ENCODE measurements around the gene CRACR2A. TPM values are rescaled to one million over a fixed set of nuclear protein-coding genes. Genes with fewer than 3 reads are reported as not detected.

Gene CRACR2A
- total RNA-seq, 4 donors from 2014 or later, result 34.5 to 165 (median 85.8) TPM

DNA sequence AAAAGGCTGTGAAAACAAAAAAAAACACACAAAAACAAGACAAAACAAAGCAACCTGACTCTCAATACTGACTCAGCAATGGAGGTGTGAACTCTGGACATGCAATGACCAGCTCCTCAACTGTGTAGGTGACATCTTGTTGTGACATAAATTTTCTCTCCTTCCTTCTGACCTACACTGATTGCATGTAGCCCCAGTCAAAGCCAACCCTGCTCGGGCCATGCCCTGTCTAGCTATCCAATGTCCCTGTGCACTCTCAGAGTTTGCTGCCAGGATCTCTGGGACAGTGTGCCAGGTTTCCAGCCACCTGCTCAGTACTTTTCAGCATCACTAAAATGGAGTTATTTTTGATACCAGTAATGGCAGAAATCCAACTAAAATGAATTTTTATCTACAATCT is 18.9 kb upstream of the CRACR2A start:
- DNase-seq, result no peak
- no peaks in the 10 kb centered on the region for H3K27me3 ChIP-seq
- TF ChIP-seq EP300 (IDR thresholded peaks at IDR 0.05; ENCODE audit: low read depth) (no peak), POLR2A (IDR thresholded peaks at IDR 0.05) (no peak), POLR2AphosphoS5 (IDR thresholded peaks at IDR 0.05) (no peak), CTCF (IDR thresholded peaks at IDR 0.05) (no peak)
- no peaks in the 10 kb centered on the region for H3K36me3 ChIP-seq
- no peaks in the 10 kb centered on the region for H3K9me3 ChIP-seq
- intact Hi-C loops (cut with DNase I; ENCODE audit: low total_unique reads) (loop anchor here (10.0 kb wide), 1 partner anchor 467 kb away; no protein-coding TSS in a partner anchor), in situ Hi-C loops (cut with MboI; ENCODE audit: low pct_ligation_motif_present in 1 of 4, low pct_unique_long_range_greater_than_20kb in 1 of 4, low sequenced_read_pairs in 3 of 4) (loop anchor here in 1 of 4 donors (10.0 kb wide), 1 partner anchor 107 kb away; no protein-coding TSS in a partner anchor)
- H3K4me1 ChIP-seq, result no peaks in the 10 kb centered on the region
- H3K27ac ChIP-seq, result no peak overlapping the region
- 73% methylated on average over 1 of the region's 1 CpG; no CpG with 5 or more reads in 1 of the 2 donors for WGBS, 2 donors (ENCODE audit: low coverage in 1 of 2)
- no peak overlapping the region for H3K4me3 ChIP-seq

- WGBS, 2 donors (ENCODE audit: low coverage in 1 of 2), result 94 to 100% methylated on average over 1 of the region's 1 CpG
- Histone ChIP-seq H3K27me3 (no peaks in the 10 kb centered on the region), H3K4me3 (no peak overlapping the region), H3K36me3 (no peaks in the 10 kb centered on the region), H3K9me3 (no peaks in the 10 kb centered on the region), H3K4me1 (no peaks in the 10 kb centered on the region), H3K27ac (no peak overlapping the region)
- in situ Hi-C loops (cut with MboI; ENCODE audit: low pct_ligation_motif_present in 1 of 4, low pct_unique_long_range_greater_than_20kb in 1 of 4, low sequenced_read_pairs in 3 of 4), result loop anchor here in 1 of 4 donors (10.0 kb wide), 1 partner anchor 106 kb away; no protein-coding TSS in a partner anchor
- DNase-seq, result no peak
- intact Hi-C loops (cut with DNase I; ENCODE audit: low total_unique reads), result loop anchor here (10.0 kb wide), 1 partner anchor 466 kb away; no protein-coding TSS in a partner anchor
- TF ChIP-seq CTCF (IDR thresholded peaks at IDR 0.05) (no peak), POLR2AphosphoS5 (IDR thresholded peaks at IDR 0.05) (no peak), EP300 (IDR thresholded peaks at IDR 0.05; ENCODE audit: low read depth) (no peak), POLR2A (IDR thresholded peaks at IDR 0.05) (no peak)
These were observed 18.0 kb upstream of the CRACR2A start for GRCh38 chr12:3770891-3771290.

GRCh38 chr12:3768911-3769447 is 16.1 kb upstream of the CRACR2A start:
- Histone ChIP-seq H3K27me3 (no peaks in the 10 kb centered on the region), H3K4me3 (no peak overlapping the region), H3K27ac (no peak overlapping the region), H3K9me3 (no peaks in the 10 kb centered on the region), H3K36me3 (no peaks in the 10 kb centered on the region), H3K4me1 (no peaks in the 10 kb centered on the region)
- TF ChIP-seq POLR2AphosphoS5 (IDR thresholded peaks at IDR 0.05) (no peak), EP300 (IDR thresholded peaks at IDR 0.05; ENCODE audit: low read depth) (no peak), POLR2A (IDR thresholded peaks at IDR 0.05) (no peak), CTCF (IDR thresholded peaks at IDR 0.05) (no peak)
- in situ Hi-C loops (cut with MboI; ENCODE audit: low pct_ligation_motif_present in 1 of 4, low pct_unique_long_range_greater_than_20kb in 1 of 4, low sequenced_read_pairs in 3 of 4) (loop anchor here in 1 of 4 donors (10.0 kb wide), 1 partner anchor 114 kb away; no protein-coding TSS in a partner anchor), intact Hi-C loops (cut with DNase I; ENCODE audit: low total_unique reads) (no loop called here)
- DNase-seq, result no peak
- WGBS, 2 donors (ENCODE audit: low coverage in 1 of 2), result 94 to 95% methylated on average over 3 of the region's 3 CpGs

DNA sequence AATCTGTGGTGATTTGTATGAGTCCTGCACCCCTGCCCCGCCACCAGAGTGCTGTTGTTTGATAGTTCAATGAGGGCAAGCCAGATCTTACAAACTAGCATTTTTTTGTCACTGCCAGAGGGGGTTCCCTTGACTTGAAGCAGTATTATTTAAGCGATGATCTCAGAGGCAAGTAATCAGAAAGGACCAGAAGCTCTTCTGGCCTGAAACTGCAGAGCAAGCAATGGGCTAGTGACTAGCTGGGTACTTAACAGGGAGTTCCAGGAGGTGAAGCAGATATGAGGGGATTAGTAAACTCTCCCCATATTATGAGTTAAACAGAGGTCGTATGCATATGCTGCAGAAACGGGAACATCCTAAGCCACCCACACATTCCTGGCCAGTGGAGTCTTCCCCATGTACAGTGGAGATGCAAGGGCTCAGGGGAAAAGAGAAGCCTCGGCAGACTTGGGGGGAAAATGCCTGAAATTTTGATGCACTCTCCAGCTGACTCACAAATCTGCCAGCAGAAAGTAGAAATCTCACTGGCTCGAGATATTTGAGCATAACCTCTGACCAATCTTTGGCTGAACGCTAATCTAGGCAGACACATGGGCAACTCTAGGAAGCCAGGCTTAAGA is 8.3 kb upstream of the CRACR2A start:
- Histone ChIP-seq H3K4me3 (no peak overlapping the region), H3K27me3 (no peaks in the 10 kb centered on the region), H3K27ac (no peak overlapping the region), H3K36me3 (no peaks in the 10 kb centered on the region), H3K9me3 (no peaks in the 10 kb centered on the region), H3K4me1 (peaks cover 0 to 14% (median 2%) of the 10 kb centered on the region in 4 donors)
- in situ Hi-C loops (cut with MboI; ENCODE audit: low pct_ligation_motif_present in 1 of 4, low pct_unique_long_range_greater_than_20kb in 1 of 4, low sequenced_read_pairs in 3 of 4) (loop anchor here in 1 of 4 donors (10.0 kb wide), 1 partner anchor 106 kb away; no protein-coding TSS in a partner anchor), intact Hi-C loops (cut with DNase I; ENCODE audit: low total_unique reads) (no loop called here)
- 67 to 90% methylated on average over 2 to 6 of the region's 7 CpGs for WGBS, 2 donors (ENCODE audit: low coverage in 1 of 2)
- no peak for DNase-seq
- no peak for TF ChIP-seq CTCF (IDR thresholded peaks at IDR 0.05)
- TF ChIP-seq EP300 (IDR thresholded peaks at IDR 0.05; ENCODE audit: low read depth), result no peak
- TF ChIP-seq POLR2AphosphoS5 (IDR thresholded peaks at IDR 0.05), result no peak
- TF ChIP-seq POLR2A (IDR thresholded peaks at IDR 0.05), result no peak

Measured in transverse colon (tissue), 4 donors.